ENCODE data around the gene P2RY2.

Gene P2RY2

DNA sequence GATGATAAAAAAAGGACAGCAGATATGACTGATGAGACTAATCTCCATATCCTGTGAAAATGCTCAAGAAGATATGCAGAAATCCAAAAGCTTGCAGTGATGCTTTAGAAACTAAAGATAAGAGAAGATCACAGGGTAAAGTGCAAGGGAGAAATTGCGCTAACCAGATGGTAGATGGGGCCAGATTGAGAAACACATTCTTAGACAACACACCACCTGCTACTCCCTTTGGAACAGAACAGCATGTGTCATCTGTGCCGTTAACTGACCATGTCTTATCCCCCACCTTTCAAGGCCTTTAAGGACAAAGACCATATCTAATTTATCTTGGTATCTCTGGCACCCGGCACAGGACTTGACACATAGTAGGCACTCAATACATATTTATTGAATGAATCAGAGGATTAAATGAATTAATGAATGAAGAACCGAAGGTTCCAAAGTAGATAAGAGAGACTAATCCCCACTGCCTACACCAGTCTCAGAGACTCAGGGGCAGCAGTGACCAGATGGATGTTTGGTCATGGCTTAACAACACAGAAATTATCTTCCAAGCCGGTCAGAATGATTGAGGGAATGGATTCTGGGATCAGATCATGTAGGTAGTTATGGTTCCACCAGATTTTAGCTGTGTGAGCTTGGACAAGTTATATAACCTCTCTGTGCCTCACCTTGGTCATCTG is 12.3 kb upstream of the P2RY2 start:
- peak in 1 of 2 donors; percentile 12 for DNase-seq

DNA sequence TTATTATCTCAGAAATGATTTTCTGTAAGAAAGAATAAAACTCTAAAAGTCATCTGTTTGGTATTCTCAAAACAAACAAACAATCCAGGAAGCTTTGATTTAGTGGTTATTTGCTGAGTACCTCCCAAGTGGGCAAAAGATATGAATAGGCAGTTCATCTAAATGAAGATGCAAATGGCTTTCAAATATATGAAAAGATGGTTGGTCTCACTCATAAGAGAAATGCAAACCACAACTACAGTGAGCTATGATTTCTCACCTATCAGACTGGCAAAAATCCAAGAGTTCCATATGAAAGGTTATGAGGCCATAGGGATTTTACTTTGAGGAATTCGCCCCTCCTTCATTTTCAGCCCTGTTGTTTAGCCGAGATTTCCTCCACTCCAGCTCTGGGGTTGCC is 11.3 kb upstream of the P2RY2 start:
- no peak for DNase-seq

DNA sequence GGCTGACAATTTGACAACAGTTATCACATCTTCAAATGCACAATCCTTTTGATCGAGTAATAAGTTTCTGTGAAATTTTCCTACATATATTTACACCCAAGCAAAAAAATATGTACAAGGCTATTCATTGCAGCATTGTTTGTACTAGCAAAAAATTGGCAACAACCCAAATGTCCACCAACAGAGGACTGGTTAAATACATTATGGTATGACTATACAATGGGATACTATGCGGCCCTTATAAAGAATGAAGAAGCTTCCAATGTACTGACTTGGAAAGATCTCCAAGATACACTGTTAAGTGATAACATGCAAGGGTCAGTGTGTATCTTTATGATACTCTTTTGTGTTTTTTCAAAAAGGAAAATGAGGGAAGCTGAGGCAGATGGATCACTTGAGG is 8.2 kb upstream of the P2RY2 start:
- no peak for DNase-seq

DNA sequence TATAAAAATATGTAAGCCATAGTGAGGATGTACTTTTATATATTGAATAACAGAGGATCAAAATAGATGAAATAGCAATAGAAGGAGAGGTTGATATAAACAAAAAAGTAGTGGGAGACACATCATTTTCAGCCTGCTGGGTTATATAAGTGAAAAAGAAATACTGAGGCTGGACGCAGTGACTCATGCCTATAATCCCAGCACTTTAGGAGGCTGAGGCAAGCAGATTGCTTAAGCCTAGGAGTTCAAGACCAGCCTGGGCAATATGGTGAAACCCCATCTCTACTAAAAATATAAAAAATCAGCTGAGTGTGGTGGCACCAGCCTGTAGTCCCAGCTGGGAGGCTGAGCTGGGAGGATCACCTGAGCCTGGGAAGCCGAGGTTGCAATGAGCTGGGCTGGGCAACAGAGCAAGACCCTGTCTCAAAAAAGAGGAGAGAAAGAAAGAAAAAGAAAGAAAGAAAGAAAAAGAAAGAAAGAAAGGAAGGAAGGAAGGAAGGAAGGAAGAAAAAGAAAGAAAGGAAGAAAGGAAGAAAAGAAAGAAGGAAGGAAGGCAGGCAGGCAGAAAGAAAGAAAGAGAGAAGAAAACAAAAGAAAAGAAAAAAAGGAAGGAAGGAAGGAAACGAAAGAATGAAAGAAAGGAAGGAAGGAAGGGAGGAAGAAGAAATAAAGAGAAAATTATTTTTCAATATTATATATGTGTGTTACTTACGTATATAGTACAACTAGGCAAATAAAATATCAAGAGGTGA is 7.0 kb upstream of the P2RY2 start:
- peak; percentile 16 to 40 for DNase-seq

DNA sequence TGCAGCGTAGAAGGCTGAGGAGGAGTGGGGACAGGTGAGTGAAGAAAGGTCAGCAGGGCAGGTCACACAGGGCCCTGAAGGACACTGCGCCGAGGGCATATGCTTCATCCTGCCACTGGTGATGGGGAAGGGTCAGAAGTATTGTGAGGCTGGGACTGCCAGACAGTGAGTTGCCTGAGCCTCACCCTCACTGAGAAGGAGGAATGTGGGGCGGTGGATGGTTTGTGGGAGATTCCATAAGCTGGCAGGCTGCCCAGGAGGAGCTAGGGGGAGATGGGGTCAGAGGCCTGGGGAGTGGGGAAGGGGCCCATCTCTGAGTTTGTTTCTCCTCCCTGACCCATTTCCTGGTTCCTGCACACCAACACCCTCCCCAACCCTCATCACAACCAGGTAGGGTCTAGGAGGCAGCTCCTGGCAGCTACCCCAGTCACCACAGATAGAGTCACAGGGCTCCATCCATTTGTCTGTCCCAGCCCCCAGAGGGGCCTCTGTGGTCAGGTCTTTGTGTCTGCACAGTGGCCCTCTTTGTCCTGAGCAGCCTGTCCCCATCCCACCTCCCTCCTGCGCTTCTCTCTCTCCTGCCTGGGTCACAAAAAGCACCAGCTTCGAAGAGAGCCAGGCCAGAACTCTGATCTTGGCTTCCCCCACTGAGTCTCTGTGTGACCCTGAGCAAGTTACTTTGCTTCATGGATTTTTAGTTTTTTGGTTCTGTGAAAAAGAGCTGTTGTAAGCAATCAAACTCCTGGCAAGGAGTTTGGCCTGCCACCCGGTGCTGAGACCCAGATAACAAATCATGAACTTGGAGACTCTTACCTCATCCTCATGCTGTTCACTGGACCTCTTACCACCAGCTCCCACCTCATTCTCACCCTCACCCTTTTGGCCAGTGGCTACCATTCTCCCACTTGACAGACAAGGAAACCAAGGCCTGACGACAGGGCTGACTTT is 4.6 kb upstream of the P2RY2 start:
- DNase-seq = no peak

DNA sequence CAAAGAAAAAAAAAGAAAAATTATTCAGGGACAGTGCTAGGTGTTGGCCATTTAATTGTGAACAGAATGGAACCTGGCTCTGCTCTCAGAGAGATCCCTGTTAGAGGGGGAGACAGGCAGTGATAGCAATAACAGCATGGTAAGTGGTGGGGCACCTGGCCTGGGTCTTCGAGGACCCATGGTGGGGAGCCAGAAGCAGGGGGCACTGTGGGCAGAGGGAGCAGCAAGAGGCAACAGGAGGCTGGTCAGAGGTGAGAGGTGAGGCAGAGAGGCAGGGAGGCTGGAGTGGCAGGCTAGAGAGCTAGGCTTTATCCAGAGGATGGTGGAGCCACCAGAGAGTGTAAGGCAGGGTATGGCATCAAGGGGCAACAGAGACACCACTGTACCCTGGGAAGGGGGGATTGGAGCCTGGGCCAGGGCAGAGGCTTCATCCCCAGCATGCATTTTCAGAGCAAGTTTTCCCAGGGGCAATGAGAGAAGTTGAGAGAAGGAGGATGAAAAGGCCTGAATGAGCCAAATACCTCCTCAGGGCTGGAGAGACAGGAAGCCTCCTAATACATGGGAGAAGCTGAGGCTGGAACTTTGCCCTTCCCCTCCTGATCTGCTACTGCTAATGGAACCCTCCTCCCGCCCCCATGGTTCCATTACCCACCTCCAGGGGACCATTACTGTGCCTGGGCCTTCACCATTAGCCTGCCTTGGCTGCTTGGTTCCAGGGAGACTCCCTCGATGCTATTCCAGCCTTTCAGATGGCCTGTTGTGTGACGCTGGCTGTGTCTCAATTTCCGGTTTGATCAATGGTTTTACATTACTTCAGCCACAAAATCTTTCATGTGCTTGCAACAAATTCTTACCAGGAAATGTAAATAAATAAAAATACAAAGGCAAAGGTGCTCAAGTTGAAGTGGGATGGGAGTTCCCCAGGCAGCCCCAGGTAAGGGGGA is 2.6 kb upstream of the P2RY2 start:
- peak in 1 of 2 donors; percentile 23 for DNase-seq

DNA sequence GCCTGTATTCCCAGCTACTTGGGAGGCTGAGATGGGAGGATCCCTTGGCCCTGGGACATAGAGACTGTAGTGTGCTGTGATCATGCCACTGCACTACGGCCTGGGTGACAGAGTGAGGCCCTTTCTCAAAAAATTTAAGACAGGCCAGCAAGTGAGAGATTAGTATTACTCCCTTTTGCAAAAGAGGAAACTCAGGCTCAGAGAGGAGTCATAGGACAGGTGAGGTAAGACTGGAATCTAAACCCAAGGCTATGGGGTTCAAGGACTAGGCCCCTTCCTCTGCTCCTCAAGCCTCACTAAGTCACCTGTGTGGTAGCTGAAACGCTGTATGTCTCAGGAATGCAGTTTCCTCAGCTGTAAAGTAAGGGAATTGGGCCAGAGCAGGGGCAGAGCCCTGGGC is 1.6 kb upstream of the P2RY2 start:
- peak; percentile 33 to 47 for DNase-seq

DNA sequence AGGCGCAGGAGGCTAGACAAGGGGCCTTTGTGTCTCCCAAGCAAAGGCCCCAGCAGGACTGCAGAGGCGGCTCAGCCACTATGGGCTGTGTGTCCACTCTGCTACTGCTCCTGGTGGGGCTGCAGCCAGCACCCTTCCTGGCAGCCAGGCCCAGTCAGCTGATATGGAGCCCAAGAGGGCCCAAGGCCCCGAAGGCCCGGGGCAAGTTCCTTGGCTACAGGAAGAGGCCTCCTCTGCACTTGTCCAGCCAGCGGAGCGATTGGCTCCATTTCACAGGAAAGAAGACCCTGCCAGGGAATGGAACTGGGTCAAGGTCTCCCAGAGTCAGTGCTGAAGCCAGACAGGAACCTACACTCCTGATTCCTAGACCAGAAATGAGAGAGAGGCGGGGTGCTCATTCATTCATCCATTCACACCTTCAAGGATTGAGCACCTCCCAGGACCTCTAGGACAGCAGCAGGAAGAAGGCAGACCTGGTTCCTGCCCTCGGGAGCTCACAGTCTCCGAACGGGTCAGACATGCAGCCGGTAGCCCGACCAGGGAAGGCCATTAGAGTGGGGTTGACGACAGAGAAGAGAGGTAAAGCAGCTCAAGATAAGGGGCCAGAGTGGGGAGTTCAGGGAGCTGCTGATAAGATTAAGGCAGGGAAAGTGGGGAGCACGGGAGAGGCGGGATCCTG is 811 bp upstream of the P2RY2 start:
- no peak for DNase-seq

DNA sequence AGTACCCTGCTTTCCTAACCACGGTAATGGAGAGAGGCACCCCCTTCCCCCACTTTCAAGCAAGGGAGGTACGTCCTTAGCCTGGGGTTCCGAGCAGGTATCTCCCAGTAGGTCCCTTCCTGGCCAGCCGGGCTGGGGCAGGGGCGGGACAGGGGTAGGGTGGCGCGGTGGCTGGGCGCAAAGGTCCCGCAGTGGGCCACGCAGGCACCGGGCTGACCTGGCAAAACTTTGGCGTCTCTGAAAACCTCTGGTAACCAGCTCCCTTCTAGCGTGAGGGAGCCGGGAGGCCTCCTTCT is 323 bp upstream of the P2RY2 start:
- DNase-seq = no peak

DNA sequence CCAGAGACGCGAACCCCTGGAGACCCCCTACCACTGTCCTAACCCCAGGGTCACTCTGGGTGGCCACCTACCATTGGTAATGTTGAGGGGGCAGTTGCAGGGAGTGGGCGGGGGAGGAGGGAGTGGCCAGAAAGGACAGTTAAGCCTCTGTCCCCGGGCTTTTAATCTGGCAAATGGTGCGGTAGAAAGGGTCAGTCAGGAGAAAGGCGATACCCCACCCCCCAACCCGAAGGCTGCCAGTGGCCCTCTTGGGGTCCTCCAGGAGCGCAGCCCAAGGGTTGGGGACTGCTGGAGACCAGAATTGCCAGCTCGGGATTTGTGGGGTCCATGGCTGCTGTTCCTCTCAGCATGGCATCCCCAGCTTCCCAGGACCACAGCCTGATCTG is 742 bp downstream of the P2RY2 start:
- DNase-seq = no peak

DNA sequence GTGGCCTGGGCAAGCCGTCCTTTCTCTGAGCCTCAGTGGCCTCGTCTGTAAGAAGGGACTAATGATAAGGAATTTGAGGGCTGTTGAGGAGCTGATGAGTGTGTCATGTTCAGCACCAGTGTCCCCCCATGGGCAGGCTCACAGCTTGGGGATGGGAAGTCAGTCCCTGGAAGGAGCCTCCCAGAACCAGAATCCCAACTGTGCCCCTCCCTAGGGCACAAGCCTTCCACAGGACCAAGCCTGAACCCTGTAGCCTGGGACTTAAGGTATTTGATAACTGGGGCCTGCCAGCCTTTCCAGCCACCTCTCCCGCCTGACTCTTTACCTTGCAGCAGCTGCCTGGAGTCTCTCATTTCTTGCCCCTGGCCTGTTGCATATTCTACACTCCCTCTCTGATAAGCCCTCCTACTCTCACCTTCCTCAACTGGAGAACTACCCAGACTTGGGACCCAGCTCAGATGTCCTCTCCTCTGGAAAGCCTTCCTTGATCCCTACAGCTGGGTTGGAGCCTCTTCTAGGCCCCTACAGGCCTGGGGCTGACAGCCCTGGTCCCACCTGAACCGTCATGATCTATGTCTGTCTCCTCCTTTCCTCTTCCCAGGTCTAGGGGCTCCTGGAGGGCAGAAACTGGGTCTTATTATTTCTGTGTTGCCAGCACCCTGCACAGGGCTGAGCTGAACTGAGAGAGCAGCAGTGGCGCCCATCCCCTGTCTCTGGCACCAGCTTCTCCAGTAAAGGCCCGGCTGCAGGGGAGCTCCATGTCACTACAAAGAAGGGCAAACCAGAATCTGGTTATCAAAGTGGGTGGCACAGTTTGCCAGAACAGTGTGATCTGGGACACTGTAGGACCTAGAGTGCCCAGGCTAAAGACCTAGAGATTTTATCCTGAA is 1.6 kb downstream of the P2RY2 start:
- DNase-seq = no peak

DNA sequence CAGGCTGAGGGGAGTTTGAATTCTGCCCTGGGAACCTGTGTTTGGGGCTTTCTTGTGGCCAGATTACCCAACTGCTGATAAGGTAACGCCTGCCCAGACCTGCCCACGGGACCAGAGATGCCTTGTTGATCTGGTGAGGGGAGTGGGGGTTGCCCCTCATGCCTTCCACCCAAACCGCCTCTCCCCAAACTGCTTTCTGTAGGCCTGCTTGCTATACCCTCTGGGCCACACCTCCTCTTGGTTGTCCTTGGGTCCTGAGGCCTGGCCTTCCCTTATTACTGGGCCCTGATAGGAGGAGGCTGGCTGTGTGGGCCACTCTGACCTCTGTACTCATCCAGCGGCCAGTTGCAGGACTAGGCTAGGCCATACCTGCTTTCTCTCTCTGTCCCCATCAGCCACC is 3.4 kb downstream of the P2RY2 start:
- no peak for DNase-seq

DNA sequence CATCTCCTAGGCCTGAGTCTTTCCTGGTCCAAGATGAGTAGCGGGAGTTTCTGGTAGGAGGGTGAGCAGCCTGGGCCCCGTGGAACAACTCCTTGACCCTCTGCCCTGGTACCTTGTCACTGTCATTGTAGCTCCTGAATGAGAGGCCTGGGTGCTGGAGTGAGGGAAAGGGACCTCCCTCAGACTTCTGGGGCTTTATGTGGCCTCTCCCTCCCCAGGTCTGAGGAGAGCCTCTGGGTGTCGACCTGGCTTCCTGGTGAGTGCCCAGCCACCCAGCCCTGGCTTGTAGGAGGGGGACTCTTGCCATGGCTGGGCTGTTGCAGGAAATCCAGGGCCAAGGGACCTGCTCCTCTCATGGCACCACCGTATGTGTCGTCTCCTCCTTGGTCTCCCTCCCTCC is 3.9 kb downstream of the P2RY2 start:
- DNase-seq = no peak

DNA sequence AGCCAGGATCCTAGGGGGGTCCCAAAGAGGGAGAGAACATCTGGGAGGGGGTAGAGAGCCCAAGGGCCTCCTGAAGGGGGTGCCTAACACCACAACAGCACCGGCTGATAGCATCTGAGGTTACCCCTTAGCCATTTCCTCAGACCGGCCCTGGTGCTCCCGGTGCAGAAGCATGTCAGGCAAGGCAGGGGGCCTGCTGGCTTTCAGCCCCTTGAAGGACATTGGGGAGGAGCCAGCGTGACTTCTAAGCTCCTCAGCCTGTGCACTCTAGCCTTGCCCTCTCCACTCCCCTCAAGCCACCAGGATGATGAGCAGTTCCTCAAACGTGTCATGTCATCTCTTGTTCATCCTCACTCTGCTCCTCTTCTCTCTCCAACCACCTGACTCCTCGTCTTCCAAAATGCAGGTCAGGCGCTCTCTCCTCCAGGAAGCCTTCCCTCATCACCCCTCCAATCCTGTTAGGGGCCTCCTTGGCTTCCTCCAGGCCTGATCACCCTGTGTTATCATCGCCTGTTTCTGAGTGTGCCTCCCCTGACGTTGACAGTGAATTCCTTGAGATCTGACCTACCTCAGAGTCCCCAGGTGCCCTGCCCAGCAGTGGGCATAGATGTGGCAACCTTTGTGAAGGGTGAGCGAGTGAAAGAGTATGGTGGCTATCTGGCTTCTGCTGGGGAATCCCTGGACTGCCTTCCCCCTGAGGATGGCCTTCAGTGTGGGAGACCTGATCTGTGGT is 6.1 kb downstream of the P2RY2 start:
- DNase-seq = no peak

DNA sequence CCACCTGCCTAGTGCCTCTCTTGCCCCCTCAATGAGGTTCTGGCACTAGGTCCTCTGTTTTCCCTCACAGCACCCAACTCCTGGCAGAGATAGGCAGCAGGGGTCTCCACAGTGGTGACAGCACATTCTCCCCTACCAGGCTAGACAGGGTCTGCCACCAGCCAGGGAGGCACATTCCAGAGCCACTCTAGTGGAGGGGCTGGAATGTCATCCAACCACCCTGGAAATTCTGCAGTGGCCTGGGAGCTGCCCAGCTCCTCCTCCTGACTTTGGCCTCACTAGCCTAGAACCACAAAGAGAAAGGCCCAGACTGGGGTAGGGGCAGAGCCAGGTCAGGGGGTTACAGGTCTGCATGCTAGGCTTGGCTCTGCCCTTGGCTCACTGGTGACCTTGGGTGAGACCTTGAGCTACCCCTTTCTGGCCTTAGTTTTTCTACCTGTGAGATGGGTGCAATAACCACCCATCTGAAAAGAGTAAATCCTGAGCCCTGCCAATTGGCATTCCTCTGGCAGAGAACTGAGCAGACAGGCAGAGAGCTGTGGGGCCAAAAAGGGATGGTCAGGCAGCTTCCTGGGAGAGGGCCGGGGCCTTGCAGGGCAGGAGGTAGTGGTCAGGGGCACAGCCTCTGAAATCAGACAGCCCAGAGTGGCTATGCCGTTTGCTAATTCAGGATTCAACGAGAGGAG is 7.1 kb downstream of the P2RY2 start:
- no peak for DNase-seq

DNA sequence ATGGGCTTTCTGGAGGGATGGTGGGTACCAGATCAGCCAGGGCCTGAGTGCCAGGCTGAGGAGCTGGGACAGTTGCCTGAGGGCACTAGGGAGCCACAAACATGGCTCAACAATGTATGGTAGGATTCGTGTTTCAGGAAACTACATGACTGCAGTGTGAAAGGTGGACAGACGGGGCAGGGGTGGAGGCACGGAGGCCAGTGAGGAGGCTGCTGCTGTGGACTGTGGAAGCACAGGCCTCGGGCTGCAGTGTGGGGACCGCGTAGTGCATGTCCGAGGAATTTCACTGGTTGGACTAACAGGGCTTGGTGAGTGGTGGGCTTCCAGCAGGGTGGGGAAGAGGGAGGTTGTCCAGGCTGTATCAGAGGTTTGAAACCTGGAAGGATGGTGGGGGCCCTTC is 7.8 kb downstream of the P2RY2 start:
- DNase-seq = no peak

DNA sequence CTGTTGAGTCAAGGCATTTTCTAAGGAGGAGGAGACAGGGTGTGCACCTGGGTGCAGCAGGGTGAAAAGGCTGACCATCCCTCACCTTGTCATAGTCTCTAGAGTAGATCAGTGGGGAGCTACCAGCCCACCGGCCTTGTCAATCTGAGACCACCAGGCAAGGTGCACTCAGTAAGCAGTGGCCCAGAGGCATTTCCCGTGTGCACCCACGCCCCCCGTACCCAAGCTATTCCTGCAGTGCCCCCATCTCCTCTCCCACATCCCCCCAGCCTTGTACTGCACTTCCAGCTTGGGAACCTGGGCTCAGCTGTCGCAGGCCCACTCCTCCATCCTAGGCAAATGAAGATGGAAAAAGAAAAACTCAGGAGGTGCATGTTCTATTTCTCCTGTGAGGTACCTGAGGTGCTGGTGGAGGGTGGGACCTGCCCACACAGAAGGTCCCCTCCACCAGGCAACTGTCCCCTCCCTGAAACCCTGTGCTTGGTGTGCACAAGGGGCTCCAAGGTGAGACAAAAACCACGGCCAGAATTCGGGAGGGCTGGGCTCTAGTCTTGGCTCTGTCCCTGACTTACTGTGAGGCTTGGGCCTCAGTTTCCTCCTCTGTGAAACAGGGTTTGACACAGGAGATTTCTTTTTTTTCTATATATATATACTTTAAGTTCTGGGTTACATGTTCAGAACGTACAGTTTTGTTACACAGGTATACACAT is 8.4 kb downstream of the P2RY2 start:
- no peak for DNase-seq

DNA sequence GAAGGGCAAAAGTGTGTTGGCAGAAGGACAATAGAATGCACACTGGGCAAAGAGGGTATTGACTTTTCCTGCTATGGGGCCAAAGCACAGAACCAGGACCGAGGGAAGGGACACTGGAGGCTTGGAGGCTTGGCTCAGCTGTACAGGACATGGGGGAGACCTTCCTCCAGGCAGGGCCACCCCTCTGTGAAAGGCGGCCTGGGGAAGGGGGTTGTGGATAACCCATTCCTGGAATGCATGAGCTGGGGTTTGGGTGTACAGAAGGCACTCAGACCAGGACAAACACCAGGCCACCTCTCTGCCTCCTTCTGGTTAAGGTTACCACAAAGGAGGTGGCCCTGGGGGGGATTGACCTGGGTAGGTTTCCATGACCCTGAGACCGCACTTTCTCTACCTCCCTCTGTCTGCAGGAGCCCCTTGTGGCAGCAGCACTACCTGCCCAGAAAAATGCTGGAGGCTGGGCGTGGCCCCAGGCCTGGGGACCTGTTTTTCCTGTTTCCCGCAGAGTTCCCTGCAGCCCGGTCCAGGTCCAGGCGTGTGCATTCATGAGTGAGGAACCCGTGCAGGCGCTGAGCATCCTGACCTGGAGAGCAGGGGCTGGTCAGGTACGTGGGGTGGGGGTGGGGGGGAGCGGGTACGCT is 9.6 kb downstream of the P2RY2 start:
- DNase-seq = no peak
